ENCODE results near the gene CADPS. TPM values are rescaled to one million over a fixed set of nuclear protein-coding genes. Genes with fewer than 3 reads are reported as not detected.

CADPS gene
- total RNA-seq, 1 donor from 2014 or later, result not detected

- DNase-seq (ENCODE audit: low spot score in 2 of 2), result no peak
- Histone ChIP-seq H3K4me1 (no peaks in the 10 kb centered on the region), H3K27ac (no peak overlapping the region), H3K4me3 (no peak overlapping the region), H3K27me3 (no peaks in the 10 kb centered on the region), H3K36me3 (no peaks in the 10 kb centered on the region), H3K9me3 (no peaks in the 10 kb centered on the region)
- intact Hi-C loops (cut with DNase I), result no loop called here
- TF ChIP-seq CTCF (IDR thresholded peaks at IDR 0.05), result no peak
Measured at GRCh38 chr3:62781121-62781520, 94.1 kb downstream of the CADPS start.

GRCh38 chr3:62777674-62778073 lies 97.5 kb downstream of the CADPS start:
- Histone ChIP-seq H3K36me3 (no peaks in the 10 kb centered on the region), H3K4me3 (no peak overlapping the region), H3K27me3 (no peaks in the 10 kb centered on the region), H3K27ac (no peak overlapping the region), H3K9me3 (no peaks in the 10 kb centered on the region), H3K4me1 (no peaks in the 10 kb centered on the region)
- DNase-seq (ENCODE audit: low spot score in 2 of 2), result no peak
- TF ChIP-seq CTCF (IDR thresholded peaks at IDR 0.05), result no peak
- intact Hi-C loops (cut with DNase I), result no loop called here

GRCh38 chr3:62777130-62777529 lies 98.1 kb downstream of the CADPS start:
- Histone ChIP-seq H3K36me3 (no peaks in the 10 kb centered on the region), H3K27ac (no peak overlapping the region)
- intact Hi-C loops (cut with DNase I), result no loop called here

GRCh38 chr3:62774221-62774620 lies 101.0 kb downstream of the CADPS start:
- no peaks in the 10 kb centered on the region for H3K27me3 ChIP-seq
- DNase-seq (ENCODE audit: low spot score in 2 of 2), result no peak
- H3K36me3 ChIP-seq, result no peaks in the 10 kb centered on the region
- no peak overlapping the region for H3K4me3 ChIP-seq
- no peaks in the 10 kb centered on the region for H3K4me1 ChIP-seq
- no peak overlapping the region for H3K27ac ChIP-seq
- intact Hi-C loops (cut with DNase I), result no loop called here
- TF ChIP-seq CTCF (IDR thresholded peaks at IDR 0.05), result no peak
- H3K9me3 ChIP-seq, result no peaks in the 10 kb centered on the region

More at GRCh38 chr3:62777130-62777529, 98.1 kb downstream of the CADPS start:
- Histone ChIP-seq H3K9me3 (no peaks in the 10 kb centered on the region), H3K4me3 (no peak overlapping the region), H3K27me3 (no peaks in the 10 kb centered on the region), H3K4me1 (no peaks in the 10 kb centered on the region)
- TF ChIP-seq CTCF (IDR thresholded peaks at IDR 0.05), result no peak
- no peak for DNase-seq (ENCODE audit: low spot score in 2 of 2)

- Histone ChIP-seq H3K4me1 (no peaks in the 10 kb centered on the region), H3K27me3 (no peaks in the 10 kb centered on the region), H3K27ac (no peak overlapping the region), H3K9me3 (no peaks in the 10 kb centered on the region), H3K4me3 (no peak overlapping the region), H3K36me3 (no peaks in the 10 kb centered on the region)
- DNase-seq (ENCODE audit: low spot score in 2 of 2), result no peak
- intact Hi-C loops (cut with DNase I), result no loop called here
- no peak for TF ChIP-seq CTCF (IDR thresholded peaks at IDR 0.05)
Measured at GRCh38 chr3:62771331-62772072, 103.7 kb downstream of the CADPS start.
